NT2/D1 (cell line): ENCODE results near the gene LSM14A.

Experiments used
- YY1 ChIP-seq: IDR thresholded peaks from 2 replicates; pipeline ENCODE4 v1.6.1; 2011; ENCODE audit not compliant: insufficient read length, insufficient read depth
- ZNF274 ChIP-seq: IDR thresholded peaks from 2 replicates; pipeline ENCODE4 v1.6.1; 2011; ENCODE audit warnings: mild to moderate bottlenecking, low read depth, low read length

DNA sequence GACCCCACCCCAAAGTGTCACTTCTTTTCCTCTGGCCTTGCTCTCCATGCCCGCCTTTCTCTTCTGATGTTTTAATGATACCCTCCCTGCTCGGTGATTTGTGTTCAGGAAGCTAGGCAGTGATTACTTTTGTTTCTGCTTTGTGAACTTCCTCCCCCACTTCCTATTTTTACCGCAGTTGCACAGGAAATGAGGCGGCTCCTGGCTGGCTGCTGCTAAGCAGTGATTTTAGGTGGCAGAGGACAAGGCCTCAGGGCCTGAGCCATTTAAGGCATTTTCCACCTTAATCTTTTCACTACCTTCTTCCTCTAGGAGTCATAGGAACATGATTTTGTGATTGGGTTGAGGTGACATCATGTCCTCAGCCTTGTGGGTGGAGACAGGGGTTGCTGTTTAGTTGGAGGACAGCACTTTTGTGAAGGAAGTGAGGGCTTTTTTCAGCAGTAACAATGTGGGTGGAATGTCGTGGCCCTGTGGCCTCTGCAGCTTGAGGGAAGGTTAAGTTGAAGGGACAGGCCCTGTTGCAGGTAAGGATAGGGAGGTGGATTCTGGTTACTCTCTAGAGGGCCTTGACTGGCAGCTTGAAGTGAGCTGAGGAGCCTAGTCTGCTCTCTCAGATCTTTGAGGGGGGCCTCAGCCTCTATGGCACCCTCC, 97.8 kb downstream of the LSM14A start:
- TF ChIP-seq YY1 (no peak), ZNF274 (no peak)
